ENCODE measurements around the gene CITED4.

CITED4 gene

DNA sequence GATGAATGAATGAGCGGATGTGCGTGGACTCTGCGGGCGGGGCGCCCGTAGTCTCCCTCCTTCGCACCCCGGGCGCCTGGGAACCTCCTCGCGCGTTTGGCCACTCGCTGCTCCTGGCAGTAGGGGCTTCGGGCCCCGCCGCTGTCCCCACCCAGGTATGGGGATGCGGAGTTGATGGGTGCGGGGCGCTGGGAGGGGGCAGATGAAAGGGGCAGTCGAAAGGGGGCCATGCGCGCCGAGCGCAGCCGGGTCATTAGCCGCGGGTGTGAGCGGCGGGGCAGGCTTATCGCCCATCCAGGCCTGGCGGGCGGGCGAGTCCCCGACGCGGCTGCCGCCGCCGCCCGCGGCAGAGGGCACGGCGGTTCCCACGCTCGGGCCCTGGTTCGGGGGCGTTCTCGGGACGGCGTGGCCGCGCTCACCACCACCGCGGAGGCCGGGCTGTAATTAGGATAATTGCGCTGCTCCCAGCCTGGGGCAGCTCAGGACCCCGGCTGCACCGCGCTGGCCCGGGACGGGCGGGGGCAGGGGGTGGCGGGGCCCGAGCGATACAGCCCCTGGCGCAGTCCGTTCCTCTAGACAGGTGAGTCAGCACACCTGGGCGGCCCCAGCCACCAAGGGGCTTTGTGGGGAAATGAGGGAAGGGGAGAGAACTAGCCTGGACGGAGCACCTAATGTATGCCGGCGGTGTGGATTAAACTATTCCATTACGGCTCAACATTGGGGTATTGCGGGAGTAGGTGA is 22.1 kb upstream of the CITED4 start:
- DNase-seq = no peak

DNA sequence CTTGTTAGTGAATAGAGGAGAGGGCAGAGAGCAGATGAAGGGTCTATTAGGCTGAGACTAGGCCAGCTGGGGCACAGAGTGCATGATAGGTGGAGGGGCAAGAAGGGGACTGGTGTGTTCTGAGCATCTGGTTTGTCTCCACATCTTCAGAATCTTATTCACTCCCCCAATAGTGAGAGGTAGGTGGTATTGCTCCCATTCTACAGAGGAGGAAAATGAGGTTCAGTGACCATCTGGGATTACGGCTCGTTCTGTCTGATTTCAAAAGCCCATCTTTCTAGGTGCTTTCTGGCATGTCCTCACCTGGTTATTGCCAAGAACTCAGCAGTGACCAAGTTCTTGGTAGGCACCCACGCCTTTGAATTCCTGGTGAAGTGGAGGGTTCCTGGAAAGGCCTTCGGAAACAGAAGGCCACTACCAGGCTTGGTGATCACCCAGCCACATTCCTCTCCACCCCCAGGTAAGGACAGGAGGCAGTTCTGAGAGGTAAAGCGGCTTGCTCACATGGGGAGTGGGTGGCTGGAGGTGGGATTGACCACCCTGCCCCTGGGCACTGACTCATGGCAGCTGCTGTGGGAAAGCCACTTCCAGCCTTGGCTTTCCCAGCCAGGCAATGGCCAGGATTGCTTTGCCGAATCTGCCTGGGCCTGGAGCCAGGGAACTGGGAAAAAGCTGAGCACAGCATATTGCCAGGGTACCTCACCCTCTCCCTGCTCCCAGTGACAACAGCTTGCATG is 18.8 kb upstream of the CITED4 start:
- no peak for DNase-seq

DNA sequence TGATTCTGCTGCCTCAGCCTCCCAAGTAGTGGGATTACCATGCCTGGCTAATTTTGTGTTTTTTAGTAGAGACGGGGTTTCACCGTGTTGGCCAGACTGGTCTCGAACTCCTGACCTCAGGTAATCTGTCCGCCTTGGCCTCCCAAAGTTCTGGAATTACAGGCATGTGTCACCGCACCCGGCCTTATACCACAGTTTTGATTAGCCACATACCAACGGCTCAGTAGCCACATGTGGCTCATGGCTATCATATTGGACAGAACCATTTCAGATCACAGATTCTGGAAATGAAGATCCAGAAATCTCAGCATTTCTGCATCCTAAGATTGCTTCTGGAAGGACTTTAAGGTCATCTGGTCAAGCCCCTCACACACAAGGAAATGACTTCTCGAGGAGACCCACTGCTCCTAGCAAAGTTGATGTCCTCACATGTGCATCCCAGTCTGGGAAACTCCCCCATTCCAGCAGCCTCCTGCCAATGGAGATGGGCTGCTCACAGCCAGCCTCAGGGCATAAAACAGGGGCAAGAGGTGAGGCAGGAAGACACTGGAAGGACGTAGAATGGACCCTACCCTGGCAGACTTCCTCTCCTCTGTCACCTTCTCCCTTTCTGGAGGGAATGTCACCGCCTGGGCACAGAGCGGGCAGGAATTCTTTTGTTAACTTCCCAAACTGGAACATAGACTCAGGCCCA is 17.5 kb upstream of the CITED4 start:
- no peak for DNase-seq

DNA sequence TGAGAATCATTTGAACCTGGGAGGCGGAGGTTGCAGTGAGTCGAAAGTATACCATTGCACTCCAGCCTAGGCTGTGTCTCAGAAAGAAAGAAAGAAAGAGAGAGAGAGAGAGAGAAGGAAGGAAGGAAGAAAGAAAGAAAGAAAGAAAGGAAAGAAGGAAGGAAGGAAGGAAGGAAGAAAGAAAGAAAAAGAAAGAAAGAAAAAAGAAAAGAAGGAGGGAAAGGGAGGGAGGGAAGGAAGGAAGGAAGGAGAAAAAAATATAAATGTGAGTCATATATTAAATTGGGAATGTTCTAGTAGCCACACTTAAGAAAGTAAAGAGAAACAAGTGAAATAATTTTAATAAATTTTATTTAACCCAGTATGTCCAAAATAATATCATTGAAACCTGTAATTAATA is 16.7 kb upstream of the CITED4 start:
- DNase-seq = no peak

DNA sequence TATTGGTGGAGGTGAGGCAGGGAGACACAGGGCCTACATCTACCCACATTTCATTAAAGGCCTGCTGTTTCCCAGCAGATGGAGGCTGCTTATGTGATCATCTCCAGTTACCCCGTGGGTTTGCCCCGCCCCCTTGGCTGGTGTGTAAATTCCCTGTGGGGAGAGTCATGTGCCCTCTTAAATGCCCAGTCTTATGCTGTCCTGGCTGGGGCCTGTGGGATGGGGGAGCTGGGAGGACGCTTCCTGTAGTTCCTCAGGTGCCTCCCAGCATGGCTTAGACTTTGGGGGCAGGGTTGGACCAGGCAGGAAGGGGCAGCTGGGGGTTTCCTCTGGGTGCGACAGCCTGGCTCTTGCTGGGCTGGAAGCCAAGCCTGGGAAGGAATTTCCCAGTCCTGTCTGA is 15.5 kb upstream of the CITED4 start:
- no peak for DNase-seq

DNA sequence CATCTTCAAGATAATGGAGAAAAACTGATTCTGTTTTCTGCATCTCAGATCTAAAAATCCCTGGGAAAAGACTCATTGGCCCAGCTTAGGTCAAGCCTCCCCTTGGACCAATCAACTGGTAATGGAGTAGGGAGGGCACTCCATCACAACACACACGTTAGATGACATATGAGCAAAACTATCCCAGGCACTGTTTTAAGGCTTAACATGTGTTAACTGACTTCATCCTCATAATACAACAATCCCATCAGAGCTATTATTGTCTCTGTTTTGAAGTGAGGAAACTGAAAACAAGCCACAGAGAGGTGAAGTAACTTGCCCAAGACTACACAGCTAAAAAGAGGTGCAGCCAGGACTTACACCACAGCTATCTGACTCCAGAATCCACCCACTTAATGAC is 14.7 kb upstream of the CITED4 start:
- no peak for DNase-seq

DNA sequence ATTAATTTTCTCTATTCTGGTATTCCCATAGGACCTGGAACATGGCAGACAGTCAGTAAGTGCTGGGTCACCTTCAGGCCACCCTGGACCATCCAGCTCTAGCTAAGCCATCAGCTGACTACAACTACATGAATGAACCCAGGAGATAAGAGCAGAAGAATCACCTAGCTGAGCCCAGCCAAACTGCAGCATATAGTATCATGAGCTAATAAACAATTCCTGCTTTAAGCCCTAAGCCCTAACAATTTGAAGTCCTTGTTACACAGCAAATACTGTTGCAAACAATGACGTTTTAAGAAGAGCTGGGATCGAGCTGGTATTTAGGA is 14.2 kb upstream of the CITED4 start:
- DNase-seq = no peak

DNA sequence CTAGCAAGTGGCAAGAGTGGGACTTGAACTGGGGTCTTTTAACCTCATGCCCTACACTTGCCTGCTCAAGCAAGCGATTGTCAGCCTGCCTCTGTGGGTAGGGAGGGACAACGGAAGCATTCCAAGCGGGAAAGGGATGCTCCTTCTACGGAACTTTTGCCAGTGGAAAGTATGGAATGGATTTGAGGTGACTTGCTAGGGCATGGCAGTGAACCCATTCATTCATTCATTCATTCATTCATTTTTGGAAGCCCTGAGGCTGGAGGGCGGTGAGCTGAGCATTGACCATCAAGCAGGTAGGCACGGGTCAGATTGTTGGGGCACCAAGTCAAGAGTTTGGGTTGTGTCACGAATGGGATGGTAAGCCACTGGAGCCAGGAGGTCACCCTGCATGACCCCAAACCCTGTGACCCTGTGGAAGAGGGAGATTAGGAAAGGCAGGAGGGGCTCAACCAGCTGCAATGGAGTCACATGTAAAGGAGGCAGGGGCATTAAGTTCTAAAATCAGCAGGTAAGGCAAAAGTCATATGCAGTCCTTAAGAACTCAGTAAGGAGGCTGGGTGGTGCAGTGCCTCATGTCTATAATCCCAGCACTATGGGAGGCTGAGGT is 11.8 kb upstream of the CITED4 start:
- DNase-seq = no peak

DNA sequence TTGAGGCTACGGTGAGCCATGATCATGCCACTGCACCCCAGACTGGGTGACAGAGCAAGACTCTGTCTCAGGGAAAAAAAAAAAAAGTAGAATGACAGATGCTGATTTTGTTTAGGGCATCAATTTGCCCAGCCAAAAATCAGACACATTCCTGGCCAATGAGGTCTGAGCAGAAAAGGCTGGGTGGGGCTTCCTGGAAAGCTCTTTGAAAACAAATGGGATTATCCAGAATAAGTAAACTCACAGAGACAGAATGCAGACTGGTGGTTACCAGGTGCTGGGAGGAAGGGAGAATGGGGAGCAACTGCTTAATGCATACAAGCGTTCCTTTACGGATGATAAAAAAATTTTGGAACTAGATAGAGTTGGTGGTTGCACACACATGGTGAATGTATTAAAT is 10.1 kb upstream of the CITED4 start:
- DNase-seq = no peak

DNA sequence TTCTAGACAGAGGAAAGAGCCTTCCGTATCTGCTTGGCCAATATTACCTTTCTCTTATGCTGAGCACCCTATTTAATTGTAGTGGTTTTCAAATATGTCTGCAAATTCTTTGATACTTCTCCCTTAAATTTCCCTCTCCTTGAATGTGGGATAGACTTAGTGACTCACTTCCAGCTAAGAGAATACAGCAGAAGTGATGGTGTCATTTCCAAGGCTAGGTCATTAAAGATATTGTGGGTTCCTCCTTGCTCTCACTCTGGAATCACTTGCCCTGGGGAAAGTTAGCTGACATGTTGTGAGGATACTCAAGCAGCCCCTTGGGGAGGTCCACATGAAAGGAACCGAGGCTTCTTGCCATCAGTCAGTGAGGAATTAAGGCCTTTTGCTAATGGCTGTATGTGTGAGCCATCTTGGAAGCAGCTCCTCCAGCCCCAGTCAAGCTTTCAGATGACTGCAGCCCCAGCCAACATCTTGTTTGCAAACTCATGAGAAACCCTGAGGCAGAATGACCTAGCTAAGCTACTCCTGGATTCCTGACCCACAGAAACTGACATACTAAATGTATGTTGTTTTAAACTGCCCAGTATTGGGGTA is 8.1 kb upstream of the CITED4 start:
- no peak for DNase-seq

DNA sequence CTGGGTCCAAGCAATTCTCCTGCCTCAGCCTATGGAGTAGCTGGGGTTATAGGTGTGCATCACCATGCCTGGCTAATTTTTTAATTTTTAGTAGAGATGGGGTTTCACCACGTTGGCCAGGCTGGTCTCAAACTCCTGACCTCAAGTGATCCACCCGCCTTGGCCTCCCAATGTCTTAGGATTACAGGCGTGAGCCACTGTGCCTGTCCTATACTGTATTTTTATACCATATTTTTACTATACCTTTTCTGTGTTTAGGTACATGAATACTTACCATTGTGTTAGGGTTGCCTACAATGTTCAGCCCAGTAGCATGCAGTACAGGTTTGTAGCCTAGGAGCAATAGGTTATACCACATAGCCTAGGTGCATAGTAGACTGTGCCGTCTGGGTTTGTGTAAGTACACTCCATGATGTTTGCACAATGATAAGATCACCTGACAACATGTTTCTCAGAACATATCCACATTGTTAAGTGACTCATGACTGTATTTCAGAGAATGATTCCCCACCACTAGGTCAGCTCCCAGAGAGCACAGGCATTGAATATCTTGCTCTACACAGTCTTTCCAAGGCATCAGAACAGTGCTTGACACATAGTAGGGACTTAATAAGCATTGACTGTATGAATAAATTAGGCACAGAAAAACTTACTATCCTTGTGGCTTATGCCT is 6.0 kb upstream of the CITED4 start:
- no peak for DNase-seq

DNA sequence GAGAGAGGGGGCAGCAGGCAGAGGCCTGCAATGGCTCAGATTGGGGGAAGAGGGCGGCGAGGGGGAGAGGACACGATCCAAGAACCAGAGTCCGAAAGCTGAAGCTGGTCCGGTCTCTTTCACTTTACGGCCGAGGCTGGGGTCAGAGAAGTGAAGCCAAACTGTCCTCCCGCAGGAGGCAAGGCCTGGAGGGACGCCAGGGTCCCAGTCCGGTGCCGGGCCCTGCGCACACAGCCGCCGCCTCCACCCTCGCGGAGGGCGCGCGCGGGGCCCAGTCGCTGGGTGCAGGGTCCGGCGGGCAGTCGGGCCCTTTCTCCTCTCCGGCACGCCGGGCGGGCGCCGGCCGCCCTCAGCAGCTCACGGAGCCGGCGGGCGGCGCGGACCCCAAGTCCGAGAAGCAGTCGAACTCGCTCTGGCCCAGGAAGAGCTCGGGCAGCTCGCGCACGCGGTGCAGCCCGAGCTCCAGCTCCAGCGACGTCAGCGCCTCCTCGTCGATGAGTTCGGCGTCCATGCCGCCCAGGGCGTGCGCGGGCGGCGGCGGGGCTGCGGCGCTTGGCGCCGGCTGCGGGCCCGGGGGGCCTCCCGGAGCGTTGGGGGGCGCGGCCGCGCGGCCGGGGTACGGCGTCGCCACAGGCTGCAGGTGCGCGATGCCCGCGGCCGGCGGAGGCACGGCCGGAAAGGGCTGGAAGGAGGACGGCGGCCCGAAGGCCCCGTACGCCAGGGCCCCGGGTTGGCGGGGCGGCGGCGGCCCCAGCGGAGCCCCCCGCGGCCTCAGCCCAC is 749 bp downstream of the CITED4 start:
- DNase-seq = peak; percentile 34

DNA sequence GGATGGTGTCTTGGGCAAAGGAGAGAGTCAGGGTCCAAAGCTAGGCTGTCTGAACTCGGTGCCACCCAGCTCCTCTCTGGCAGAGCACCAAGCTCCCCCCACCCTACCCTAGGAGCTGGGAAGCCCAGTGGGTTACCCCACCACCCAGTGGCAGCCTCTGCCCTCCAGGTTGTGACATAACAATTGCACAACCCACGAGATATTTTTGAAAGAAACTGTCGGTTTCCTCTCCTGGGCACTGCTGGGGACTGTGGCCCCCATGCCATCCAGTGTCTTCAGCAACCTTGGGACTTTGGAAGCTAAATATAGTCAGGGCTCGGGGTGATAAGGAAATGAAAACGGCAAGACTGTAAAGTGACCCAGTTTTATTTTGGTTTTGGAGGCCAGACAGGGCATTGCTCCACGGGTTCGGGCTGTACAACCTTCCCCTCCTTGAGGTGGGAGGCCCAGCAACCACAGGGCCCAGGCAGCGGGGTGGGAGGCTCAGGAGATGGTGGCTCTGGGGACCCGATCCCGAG is 1.4 kb downstream of the CITED4 start:
- DNase-seq = no peak

DNA sequence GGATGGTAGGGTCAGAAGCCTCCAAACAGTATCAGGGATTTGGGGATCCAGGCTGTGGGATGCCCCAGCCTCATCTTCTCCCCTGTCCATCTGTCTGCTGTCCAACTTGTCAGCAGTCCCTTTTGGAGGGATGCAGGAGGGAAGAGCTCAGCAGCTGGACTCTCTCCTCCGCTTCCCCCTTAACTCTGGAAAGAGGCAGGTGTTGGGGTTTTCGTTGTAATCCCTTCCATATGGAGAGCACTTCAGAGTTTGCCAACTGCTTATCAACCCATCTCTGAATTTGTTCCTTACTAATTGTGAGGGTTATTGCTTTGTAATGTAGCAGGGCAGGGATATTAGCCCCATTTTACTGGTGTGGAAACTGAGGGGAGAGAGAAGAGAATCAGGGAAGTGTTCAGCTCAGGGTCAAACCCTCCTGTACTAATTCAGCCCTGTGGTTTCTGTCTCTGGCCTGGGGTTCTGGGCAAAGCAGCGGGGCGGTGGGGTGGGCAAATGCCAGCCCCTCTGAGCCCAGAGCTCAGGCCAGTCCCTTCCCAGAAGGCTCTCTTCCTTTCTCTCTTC is 3.2 kb downstream of the CITED4 start:
- DNase-seq = no peak

DNA sequence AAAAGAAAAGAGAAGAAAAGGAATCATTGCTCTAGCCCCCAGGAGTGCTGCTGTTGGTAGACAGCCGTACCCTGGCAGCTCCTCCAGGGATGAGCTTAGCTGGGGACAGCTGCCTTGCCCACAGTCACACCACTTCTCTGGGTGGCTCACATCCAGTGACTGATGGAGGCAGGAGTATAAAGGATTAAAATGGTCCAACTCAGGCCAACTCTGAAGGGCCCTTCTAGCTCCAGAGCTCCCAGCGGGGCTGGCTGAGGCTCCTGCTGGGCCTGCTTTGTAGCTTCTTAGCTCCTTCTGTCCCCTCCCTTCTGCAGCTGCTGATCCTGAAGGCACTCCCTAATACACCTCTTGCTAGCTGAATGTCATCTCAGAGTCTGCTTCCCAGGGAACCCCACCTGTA is 4.4 kb downstream of the CITED4 start:
- DNase-seq = no peak

DNA sequence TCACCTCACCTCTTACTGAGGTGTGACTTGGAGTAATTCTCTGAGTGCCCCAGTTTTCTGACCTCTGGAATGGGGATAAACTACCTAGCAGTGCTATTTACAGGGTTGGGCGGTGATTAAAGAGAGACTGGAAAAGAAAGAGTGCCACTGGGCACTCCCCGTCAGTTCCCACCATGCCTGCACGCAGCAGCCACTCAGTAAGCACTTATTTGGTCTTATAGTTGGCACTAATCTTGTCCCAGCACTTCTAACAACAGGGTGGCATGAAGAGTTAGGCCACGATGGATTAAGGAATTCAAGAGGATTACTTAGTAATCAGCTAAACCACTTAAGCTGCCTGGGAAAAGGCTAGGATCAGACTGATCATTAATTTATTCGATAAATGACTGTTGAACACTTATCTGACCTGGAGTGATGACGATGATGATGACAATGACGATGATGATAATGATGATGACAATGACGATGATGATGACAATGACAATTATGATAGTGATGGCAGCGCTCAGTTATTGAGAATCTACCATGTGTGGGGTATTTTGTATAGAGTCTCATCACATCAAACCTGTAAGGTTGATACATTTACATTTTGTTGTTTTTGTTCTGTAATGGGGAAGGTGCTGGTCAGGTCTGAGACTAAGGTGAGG is 5.4 kb downstream of the CITED4 start:
- DNase-seq = no peak

DNA sequence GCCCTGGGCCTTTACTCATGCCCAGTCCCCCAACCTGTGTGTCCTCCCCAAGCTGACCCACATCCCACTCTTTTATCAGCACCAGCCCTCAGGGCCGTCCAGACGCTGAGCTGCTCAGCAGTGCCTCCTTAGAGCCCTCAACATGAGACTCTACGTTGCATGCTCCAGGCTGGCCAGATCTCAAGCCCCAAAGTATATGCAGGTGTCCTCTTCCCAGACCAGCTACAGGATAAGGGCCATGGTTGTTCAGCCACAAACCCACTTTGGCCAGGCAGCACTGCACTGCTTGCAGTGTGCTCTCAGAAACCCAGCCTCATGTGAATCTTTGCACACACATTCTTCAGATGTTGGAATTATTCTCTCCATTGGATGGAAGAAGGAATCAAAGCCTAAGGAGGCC is 6.0 kb downstream of the CITED4 start:
- no peak for DNase-seq

DNA sequence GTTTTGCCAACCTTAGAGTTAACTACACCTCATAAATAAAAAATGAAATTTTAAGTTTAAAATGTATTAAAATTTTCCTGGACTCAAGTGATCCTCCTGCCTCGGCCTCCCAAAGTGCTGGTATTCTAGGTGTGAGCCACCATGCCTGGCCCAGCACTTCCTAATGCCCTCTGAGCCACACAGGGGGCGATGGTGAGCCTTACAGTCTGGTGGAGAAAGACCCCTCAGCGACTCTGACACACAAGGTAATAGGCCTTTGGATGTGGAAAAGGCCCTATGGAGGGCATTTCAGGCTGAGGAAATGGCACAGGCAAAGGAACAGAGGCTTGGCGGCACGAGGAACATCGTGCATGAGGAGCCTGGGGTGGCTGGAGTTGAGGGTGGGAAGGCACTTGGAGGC is 6.7 kb downstream of the CITED4 start:
- DNase-seq = no peak

DNA sequence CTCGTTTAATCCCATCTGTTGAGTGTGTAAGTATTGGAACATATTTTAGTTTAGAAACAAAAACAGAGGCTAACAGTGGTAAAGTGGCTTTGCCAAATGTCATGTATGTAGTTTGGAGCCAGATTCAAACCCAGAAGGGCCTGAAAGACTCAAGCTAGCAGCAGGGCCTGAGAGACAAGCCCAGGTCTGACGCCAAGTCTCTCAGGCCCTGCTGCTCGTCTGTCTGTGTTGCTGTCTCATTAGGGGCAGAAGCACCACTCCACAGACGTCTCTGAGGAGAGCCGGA is 8.3 kb downstream of the CITED4 start:
- no peak for DNase-seq

DNA sequence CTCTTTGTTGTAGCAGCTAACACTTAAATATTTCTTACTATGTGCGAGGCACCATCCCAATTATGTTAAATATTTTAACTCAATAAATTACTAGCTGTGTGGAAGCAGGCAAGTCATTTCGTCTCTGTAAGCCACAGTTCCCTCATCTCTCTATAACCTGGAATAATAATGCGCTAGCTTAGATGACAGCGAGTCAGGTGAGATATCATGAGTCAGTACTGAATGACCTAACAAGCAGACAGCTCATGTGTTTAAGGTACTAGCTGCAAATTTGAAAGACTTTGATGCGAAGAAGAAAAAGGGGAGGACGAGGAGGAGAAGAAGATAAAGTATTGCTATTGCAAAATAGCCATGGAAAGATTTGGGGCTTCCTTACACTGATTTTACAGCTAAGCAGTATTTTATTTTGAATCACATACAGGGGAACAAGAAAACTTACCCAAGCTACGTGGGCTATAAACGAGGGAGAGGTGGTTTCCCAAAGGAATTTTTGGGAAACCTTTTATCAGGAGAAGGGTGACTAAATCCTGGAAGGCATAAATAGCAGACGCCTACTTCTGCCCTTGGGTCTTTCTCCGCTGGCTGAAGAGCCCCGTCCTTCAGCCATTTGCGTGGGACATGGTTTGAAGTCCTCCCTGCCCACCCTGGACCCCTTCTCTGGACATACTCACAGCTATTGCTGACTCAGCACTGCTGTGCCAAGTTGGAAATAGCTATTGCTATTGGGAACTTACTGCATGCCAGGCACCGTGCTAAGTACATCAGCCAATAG is 8.9 kb downstream of the CITED4 start:
- DNase-seq = no peak
